GDM1 (cell line): ENCODE measurements around the gene WIPF1.
"Not testable (repeated sequence)": the region's sequence is repeated elsewhere in the genome, so short reads cannot be mapped to it uniquely, and the experiment has no call there.

ENCODE experiments used
- DNase-seq: peaks from one replicate; lab custom pipeline; 2025; lab: John Stamatoyannopoulos, UW

WIPF1 gene

GRCh38 chr2:174571669-174572323 is 25.8 kb downstream of the WIPF1 start:
- no peak for DNase-seq

DNA sequence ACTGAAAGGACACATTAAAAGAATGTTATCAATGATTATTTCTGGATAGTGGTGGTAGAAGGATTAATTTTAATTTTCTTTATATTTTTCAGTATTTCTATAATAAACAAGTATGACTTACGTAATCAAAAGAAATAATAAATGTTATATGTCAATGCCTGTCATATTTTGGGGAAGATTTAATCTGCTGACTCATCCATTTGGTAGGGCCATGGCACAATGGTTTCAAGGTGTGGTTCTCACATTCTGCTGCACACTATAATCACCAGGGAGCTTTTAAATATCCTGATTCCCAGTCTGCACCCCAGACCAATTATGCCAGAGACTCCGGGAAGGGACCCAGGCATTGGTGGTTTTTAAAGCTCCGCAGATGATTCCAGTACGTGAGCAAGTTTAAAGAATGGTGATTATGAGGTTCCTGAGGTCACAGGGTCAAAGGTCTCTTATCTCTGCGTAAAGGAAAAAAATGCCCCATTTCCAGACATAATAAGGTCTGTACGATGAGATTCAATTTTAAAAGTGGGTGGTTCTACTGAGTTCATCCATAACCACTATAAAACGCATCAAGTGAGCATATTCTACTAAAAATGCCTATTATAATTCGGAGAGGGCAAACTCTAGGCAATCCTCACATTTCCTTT is 27.2 kb downstream of the WIPF1 start:
- no peak for DNase-seq

DNA sequence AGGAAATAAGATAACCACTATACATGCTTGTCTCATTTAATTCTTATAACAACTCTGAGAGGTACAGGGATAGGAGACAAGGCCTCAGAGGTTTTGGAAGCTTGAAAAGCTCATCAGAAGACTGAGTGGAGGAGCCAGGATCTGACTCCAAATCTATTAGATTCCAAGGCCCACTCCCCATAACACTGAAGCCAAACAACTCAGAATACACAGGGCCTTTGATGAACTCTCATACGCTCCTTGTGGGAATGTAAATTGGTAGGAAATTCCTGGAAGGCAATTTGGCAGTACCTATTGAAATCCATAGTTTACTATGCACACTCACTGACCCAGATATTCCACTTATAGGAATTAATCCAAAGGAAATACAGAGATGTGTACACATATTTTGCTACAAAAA is 27.9 kb downstream of the WIPF1 start:
- DNase-seq = no peak

DNA sequence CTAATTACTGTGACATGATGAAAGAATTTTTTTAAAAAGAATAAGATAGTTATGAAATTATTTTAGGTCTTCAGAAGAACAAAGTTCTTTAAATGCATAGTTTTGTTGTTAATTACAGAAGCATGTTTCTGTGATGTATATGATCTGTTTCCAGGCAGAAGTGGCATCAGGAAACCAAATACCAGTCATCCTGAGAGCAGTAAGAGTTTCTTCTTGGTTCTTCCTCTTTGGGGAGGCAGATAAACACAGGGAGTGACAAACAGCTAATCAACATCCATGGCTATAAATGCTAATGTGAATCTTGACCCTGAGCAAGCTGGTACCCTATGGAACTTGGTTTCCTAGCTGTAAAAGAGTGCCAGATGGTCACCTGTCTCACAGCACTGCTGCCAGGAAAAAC is 29.2 kb downstream of the WIPF1 start:
- no peak for DNase-seq

- DNase-seq = no peak
Measured at GRCh38 chr2:174566871-174567270, 30.7 kb downstream of the WIPF1 start.

GRCh38 chr2:174563530-174564282 is 33.9 kb downstream of the WIPF1 start:
- DNase-seq = no peak

DNA sequence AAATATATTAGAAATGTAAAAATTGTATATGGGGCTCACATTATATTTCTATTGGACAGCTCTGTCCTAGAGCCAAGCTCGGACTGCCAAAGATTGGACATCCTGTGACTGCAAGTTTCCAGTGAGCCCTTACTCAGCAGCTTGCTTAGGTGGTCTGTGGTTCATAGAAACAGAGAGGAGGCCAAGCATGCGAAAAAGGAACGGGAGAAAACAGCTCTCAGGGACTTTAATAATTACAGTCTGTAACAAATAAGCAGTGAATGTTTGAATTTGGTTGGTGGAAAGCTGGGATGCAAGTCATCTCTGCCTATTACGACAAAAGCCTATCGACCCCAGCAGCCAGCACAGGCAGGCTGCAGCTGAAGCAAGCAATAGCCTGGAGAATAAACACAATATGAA is 35.6 kb downstream of the WIPF1 start:
- DNase-seq = no peak

- no peak for DNase-seq
Measured at GRCh38 chr2:174561283-174561971, 36.2 kb downstream of the WIPF1 start.

- no peak for DNase-seq
Measured at GRCh38 chr2:174560737-174561136, 36.9 kb downstream of the WIPF1 start.

GRCh38 chr2:174555998-174556397 is 41.6 kb downstream of the WIPF1 start:
- no peak for DNase-seq

GRCh38 chr2:174554529-174555150 is 43.0 kb downstream of the WIPF1 start:
- no peak for DNase-seq

DNA sequence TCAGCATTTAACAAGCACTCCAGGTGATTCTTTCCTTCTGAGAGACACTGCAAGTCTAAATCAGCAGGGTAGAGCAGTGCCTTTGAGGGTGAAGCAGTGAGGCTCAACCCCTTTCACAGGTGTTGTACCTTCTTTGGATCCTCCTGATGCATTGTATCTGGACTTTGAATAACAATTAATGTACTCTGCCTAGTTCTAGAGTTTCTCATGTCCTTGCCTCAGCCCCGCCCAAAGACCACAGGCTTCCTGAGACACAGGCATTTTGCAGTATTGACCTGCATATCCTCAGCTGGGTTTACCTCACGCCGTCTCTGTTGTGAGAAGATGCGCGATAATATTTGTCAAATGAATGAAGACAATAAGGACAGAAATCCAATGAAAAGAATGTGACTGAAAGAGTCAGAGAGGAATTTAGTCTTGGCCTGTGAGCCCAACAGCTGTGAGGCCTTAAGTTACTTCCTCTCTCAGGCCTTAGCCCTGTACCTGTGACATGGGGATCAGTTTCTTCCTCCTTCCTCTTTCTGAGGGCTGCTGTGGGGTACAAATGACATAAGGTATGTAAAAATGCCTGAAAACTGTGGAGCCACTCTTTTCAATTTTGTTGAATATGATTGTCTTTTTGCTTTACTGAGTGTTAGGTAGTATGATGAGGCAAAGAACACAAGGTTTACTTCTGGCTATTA is 43.7 kb downstream of the WIPF1 start:
- DNase-seq = no peak

DNA sequence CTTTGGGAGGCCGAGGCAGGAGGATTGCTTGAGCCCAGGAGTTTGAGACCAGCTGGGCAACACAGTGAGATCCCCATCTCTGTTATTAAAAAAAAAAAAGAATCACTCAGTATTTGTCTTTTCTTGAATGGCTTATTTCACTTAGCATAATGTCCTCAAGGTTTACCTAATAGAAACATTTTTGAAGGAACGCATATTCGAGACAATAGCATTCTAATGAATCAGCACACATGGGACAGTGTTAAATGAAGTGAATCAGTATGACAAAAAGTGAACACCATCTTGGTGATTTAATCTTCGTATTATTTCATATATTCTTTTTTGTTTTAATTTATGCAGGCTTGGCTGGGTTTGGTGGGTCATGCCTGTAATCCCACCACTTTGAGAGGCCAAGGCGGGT is 44.7 kb downstream of the WIPF1 start:
- DNase-seq = no peak

- no peak for DNase-seq
Measured at GRCh38 chr2:174551697-174552096, 45.9 kb downstream of the WIPF1 start.

DNA sequence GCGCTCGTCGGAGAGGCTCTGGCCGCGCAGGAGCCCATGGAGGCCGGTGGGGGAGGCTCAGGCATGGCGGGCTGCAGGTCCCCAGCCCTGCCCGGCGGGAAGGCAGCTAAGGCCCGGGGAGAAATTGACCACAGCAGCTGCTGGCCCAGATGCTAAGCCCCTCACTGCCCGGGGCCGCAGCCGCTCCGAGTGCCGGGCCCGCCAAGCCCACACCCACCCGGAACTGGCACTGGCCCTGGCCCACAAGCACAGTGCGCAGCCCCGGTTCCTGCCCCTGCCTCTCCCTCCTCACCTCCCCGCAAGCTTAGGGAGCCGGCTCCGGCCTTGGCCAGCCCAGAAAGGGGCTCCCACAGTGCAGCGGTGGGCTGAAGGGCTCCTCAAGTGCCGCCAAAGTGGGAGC is 49.0 kb downstream of the WIPF1 start:
- not testable (repeated sequence) for DNase-seq

DNA sequence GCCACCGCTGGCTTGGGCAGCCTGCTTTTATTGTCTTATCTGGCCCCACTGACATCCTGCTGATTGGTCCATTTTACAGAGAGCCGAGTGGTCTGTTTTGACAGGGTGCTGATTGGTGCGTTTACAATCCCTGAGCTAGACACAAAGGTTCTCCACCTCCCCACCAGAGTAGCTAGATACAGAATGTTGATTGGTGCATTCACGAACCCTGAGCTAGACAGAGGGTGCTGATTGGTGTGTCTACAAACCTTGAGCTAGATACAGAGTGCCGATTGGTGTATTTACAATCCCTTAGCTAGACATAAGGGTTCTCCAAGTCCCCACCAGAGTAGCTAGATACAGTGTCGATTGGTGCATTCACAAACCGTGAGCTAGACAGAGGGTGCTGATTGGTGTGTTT is 49.6 kb downstream of the WIPF1 start:
- DNase-seq = not testable (repeated sequence)

DNA sequence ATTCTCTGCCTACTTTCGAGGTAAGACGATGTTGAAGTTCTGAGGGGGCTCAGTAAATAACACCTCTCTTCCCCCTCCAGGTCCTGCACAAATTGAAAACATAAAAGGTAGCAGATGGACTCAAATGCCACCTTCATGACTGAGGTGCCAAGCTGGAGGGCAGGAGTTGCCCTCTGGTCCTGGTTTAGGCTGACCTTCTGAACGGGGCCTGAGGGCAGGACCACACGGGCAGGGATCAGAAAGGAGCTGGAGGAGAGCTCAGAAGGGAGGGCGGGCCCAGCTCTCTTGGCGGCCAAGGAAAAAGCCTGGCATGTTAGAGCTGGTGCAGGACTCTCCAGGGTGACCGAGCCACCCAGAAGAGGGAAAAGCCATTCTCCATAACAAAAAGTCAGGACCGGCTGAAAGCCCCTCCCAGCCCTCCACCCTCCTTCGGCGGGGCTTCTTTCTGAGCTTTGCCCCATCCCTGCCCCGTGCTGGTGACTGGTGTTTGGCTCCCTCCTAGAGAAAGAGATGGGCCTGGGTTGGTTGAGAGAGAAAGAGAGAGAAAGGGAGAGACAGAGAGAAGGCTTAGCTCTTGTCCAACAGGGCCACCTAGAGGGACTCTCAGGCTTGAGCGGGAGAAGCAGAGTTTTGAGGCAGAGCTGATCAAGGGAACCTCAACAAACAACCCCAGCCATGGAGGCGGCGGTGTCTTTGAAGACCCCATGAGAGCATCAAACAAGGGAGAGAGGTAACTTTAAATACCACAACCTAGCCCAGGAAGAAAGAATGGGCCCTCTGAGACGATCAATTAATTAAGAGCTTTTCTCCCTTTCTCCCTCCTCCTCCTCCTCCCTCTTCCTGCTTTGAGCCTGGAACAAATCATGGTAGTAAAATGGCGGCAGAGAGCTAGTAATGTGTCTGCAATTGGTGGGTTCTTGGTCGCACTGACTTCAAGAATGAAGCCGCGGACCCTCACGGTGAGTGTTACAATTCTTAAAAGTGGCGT is 50.8 kb downstream of the WIPF1 start:
- DNase-seq = no peak

GRCh38 chr2:174545240-174545639 is 52.4 kb downstream of the WIPF1 start:
- no peak for DNase-seq

- no peak for DNase-seq
Measured at GRCh38 chr2:174544802-174545201, 52.8 kb downstream of the WIPF1 start.

- DNase-seq = no peak
Measured at GRCh38 chr2:174544156-174544555, 53.4 kb downstream of the WIPF1 start.
